ENCODE measurements around the gene ADRM1.

ADRM1 gene

DNA sequence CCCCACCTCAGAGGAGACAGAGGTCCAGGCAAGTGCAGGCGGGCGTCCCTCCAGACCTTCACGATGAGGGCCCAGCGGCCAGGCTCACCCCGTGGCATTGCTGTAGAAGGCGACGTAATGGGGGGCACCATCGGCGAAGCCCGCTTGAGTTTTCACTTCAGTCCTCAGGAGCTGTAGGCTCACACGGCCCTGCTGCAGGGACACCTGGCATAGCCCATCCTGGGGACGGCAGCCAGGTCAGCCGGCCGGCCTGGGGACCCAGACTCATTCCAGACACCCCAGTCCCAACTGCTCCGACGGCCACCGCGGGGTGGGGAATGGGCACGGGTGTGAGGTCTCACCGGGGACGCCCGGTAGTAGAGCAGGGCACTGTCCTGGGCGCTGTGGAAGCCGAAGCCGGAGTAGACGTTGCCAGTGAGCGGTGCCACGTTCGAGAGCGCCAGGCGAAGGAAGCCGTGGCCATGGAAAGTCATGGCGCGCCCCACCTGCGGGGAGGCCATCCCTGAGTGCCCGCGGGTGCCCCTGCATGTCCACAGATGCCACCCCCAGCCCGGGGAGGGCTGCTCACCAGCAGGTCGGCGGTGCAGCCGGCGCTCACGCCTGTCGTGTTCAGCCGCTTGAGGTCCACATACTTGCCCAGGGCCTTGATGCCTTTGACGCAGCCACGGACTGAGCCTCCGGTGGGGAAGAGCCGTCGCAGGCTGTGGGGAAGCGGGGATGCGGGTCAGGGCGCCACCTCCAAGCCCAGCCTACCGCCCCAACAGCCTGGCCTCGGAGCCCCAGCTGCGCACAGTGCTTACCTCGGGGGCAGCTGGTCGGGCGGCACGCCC lies 9.2 kb downstream of the ADRM1 start:
- in situ Hi-C loops (cut with MboI; ENCODE audit: low sequenced_read_pairs, unreplicated experiment): no loop called here
- TF ChIP-seq, protein P1, sequence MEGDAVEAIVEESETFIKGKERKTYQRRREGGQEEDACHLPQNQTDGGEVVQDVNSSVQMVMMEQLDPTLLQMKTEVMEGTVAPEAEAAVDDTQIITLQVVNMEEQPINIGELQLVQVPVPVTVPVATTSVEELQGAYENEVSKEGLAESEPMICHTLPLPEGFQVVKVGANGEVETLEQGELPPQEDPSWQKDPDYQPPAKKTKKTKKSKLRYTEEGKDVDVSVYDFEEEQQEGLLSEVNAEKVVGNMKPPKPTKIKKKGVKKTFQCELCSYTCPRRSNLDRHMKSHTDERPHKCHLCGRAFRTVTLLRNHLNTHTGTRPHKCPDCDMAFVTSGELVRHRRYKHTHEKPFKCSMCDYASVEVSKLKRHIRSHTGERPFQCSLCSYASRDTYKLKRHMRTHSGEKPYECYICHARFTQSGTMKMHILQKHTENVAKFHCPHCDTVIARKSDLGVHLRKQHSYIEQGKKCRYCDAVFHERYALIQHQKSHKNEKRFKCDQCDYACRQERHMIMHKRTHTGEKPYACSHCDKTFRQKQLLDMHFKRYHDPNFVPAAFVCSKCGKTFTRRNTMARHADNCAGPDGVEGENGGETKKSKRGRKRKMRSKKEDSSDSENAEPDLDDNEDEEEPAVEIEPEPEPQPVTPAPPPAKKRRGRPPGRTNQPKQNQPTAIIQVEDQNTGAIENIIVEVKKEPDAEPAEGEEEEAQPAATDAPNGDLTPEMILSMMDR (IDR thresholded peaks at IDR 0.05; ENCODE audit: borderline replicate concordance, control extremely low read depth, extremely low read depth, insufficient read depth, missing control alignments): no peak
- no peak for DNase-seq (ENCODE audit: low spot score)

GRCh38 chr20:62312662-62312977 lies 9.8 kb downstream of the ADRM1 start:
- TF ChIP-seq, protein P1 (IDR thresholded peaks at IDR 0.05; ENCODE audit: borderline replicate concordance, control extremely low read depth, extremely low read depth, insufficient read depth, missing control alignments): no peak
- no peak for DNase-seq (ENCODE audit: low spot score)

GRCh38 chr20:62313021-62313420 lies 10.2 kb downstream of the ADRM1 start:
- TF ChIP-seq, protein P1 (IDR thresholded peaks at IDR 0.05; ENCODE audit: borderline replicate concordance, control extremely low read depth, extremely low read depth, insufficient read depth, missing control alignments): no peak

More at GRCh38 chr20:62312662-62312977, 9.8 kb downstream of the ADRM1 start:
- in situ Hi-C loops (cut with MboI; ENCODE audit: low sequenced_read_pairs, unreplicated experiment): no loop called here

GRCh38 chr20:62313460-62314338 lies 10.9 kb downstream of the ADRM1 start:
- TF ChIP-seq, protein P1 (IDR thresholded peaks at IDR 0.05; ENCODE audit: borderline replicate concordance, control extremely low read depth, extremely low read depth, insufficient read depth, missing control alignments): no peak
- no peak for DNase-seq (ENCODE audit: low spot score)
- in situ Hi-C loops (cut with MboI; ENCODE audit: low sequenced_read_pairs, unreplicated experiment): no loop called here

More at GRCh38 chr20:62313021-62313420, 10.2 kb downstream of the ADRM1 start:
- in situ Hi-C loops (cut with MboI; ENCODE audit: low sequenced_read_pairs, unreplicated experiment): no loop called here
- no peak for DNase-seq (ENCODE audit: low spot score)

DNA sequence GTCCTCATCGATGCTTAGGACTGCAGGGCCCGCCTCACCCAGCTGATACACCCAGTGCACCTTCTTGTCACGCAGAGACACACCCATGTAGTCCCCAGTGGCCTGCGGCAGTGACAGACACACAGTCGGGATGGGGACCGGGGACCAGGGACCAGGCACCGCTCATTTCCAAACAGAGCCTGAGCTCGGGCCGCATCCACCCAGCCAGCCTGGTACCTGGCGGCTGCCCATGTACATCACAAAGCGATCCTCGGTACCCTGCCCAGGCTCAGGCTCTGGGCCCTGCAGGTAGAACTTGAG lies 11.5 kb downstream of the ADRM1 start:
- TF ChIP-seq, protein P1 (IDR thresholded peaks at IDR 0.05; ENCODE audit: borderline replicate concordance, control extremely low read depth, extremely low read depth, insufficient read depth, missing control alignments): no peak
- no peak for DNase-seq (ENCODE audit: low spot score)
- in situ Hi-C loops (cut with MboI; ENCODE audit: low sequenced_read_pairs, unreplicated experiment): no loop called here

GRCh38 chr20:62314711-62315302 lies 12.0 kb downstream of the ADRM1 start:
- in situ Hi-C loops (cut with MboI; ENCODE audit: low sequenced_read_pairs, unreplicated experiment): no loop called here
- DNase-seq (ENCODE audit: low spot score): no peak
- TF ChIP-seq, protein P1 (IDR thresholded peaks at IDR 0.05; ENCODE audit: borderline replicate concordance, control extremely low read depth, extremely low read depth, insufficient read depth, missing control alignments): no peak
